Mammary epithelial cell (primary cell): ENCODE data around the gene PITPNM2.

Source experiments
- EZH2 ChIP-seq: IDR thresholded peaks from 2 replicates; pipeline ENCODE4 v1.6.1; 2012; ENCODE audit warnings: low read length, inconsistent platforms, borderline replicate concordance
- TF ChIP-seq, protein P1 (sequence below), 2 donors: IDR thresholded peaks in 1 of 2; conservative IDR thresholded peaks in 1 of 2; 2 replicates each; pipeline ENCODE4 v1.5.1; 2011 to 2012; ENCODE audit warnings: inconsistent platforms in 2 of 2, low read length in 2 of 2, mild to moderate bottlenecking in 2 of 2, control low read depth in 1 of 2, low read depth in 1 of 2; ENCODE audit not compliant: insufficient read depth in 1 of 2; ENCODE audit errors: extremely low read depth in 1 of 2

DNA sequence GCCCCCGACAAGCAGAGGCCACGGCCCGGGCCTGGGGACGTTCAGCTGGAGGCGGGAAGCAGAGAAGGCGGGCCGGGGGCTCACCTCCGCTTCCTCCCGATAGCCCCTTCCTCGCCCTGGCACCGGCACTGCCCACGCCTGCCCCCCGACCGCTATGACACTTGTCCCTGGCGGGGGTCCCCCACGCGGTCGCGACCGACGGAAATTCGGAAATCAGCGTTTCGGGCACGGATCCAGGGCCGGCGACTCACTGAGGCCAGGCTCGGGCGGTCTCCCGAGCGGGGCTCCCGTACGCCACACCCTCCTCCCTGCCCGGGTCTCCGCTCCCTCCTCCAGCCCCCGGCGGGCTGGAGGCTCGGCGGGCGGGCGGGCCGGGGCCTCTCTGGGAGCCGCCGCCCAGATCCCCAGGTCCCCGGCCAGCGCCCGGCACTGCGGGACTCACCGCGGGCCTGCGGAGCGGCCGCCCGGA lies 581 bp downstream of the PITPNM2 start:
- no peak for TF ChIP-seq EZH2
- TF ChIP-seq, protein P1, sequence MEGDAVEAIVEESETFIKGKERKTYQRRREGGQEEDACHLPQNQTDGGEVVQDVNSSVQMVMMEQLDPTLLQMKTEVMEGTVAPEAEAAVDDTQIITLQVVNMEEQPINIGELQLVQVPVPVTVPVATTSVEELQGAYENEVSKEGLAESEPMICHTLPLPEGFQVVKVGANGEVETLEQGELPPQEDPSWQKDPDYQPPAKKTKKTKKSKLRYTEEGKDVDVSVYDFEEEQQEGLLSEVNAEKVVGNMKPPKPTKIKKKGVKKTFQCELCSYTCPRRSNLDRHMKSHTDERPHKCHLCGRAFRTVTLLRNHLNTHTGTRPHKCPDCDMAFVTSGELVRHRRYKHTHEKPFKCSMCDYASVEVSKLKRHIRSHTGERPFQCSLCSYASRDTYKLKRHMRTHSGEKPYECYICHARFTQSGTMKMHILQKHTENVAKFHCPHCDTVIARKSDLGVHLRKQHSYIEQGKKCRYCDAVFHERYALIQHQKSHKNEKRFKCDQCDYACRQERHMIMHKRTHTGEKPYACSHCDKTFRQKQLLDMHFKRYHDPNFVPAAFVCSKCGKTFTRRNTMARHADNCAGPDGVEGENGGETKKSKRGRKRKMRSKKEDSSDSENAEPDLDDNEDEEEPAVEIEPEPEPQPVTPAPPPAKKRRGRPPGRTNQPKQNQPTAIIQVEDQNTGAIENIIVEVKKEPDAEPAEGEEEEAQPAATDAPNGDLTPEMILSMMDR (conservative IDR thresholded peaks at IDR 0.05 in 1 of 2, IDR thresholded peaks at IDR 0.05 in 1 of 2; ENCODE audit: extremely low read depth in 1 of 2, insufficient read depth in 1 of 2, low read depth in 1 of 2, low read length in 2 of 2), result no peak
